CD4-positive, alpha-beta T cell treated with Interleukin-6 for 4 hours (primary cell): ENCODE results near the gene HSPA2.
"Not testable (repeated sequence)": the region's sequence is repeated elsewhere in the genome, so short reads cannot be mapped to it uniquely, and the experiment has no call there.

Experiments
- DNase-seq: peaks from one replicate; pipeline ENCODE4 v3.0.0-alpha.2; 2020; ENCODE audit warnings: mixed read lengths

Gene HSPA2

GRCh38 chr14:64562436-64562835 is 21.9 kb downstream of the HSPA2 start:
- no peak for DNase-seq

- DNase-seq: no peak
Observed at GRCh38 chr14:64563696-64564095, 23.2 kb downstream of the HSPA2 start.

- DNase-seq: no peak
Observed at GRCh38 chr14:64566651-64567122, 26.1 kb downstream of the HSPA2 start.

GRCh38 chr14:64569138-64569631 is 28.6 kb downstream of the HSPA2 start:
- no peak for DNase-seq

GRCh38 chr14:64569646-64570045 is 29.1 kb downstream of the HSPA2 start:
- not testable (repeated sequence) for DNase-seq

- DNase-seq: no peak
Observed at GRCh38 chr14:64572386-64573104, 32.0 kb downstream of the HSPA2 start.

GRCh38 chr14:64573109-64573508 is 32.6 kb downstream of the HSPA2 start:
- no peak for DNase-seq

GRCh38 chr14:64574371-64575107 is 34.0 kb downstream of the HSPA2 start:
- no peak for DNase-seq

- DNase-seq: no peak
Observed at GRCh38 chr14:64577211-64577610, 36.7 kb downstream of the HSPA2 start.

- no peak for DNase-seq
Observed at GRCh38 chr14:64580467-64580866, 39.9 kb downstream of the HSPA2 start.

- no peak for DNase-seq
Observed at GRCh38 chr14:64581363-64581762, 40.8 kb downstream of the HSPA2 start.

- DNase-seq: no peak
Observed at GRCh38 chr14:64581817-64582216, 41.3 kb downstream of the HSPA2 start.

- no peak for DNase-seq
Observed at GRCh38 chr14:64584190-64584589, 43.6 kb downstream of the HSPA2 start.

- no peak for DNase-seq
Observed at GRCh38 chr14:64591809-64592208, 51.3 kb downstream of the HSPA2 start.
